Measurements from ENCODE around the gene HIKESHI.

HIKESHI gene

GRCh38 chr11:86380295-86381059 is 78.4 kb downstream of the HIKESHI start:
- no peak for DNase-seq
- no peaks in the 10 kb centered on the region for H3K36me3 ChIP-seq
- no peaks in the 10 kb centered on the region for H3K9me3 ChIP-seq (ENCODE audit: severe bottlenecking)
- TF ChIP-seq CTCF (IDR thresholded peaks at IDR 0.05; ENCODE audit: low read depth, low read length), result no peak
- no peaks in the 10 kb centered on the region for H3K27me3 ChIP-seq (ENCODE audit: insufficient read depth, low read depth, severe bottlenecking)
- H3K27ac ChIP-seq, result no peak overlapping the region
- no peak overlapping the region for H3K4me3 ChIP-seq (ENCODE audit: low read depth, low read length)

GRCh38 chr11:86383041-86383955 is 81.3 kb downstream of the HIKESHI start:
- Histone ChIP-seq H3K9me3 (ENCODE audit: severe bottlenecking) (no peaks in the 10 kb centered on the region), H3K36me3 (no peaks in the 10 kb centered on the region), H3K4me3 (ENCODE audit: low read depth, low read length) (no peak overlapping the region), H3K27ac (no peak overlapping the region), H3K27me3 (ENCODE audit: insufficient read depth, low read depth, severe bottlenecking) (no peaks in the 10 kb centered on the region)
- no peak for TF ChIP-seq CTCF (IDR thresholded peaks at IDR 0.05; ENCODE audit: low read depth, low read length)
- DNase-seq, result no peak

- TF ChIP-seq CTCF (IDR thresholded peaks at IDR 0.05; ENCODE audit: low read depth, low read length), result no peak
- Histone ChIP-seq H3K27me3 (ENCODE audit: insufficient read depth, low read depth, severe bottlenecking) (no peaks in the 10 kb centered on the region), H3K27ac (no peak overlapping the region), H3K4me3 (ENCODE audit: low read depth, low read length) (no peak overlapping the region), H3K9me3 (ENCODE audit: severe bottlenecking) (no peaks in the 10 kb centered on the region), H3K36me3 (no peaks in the 10 kb centered on the region)
- no peak for DNase-seq
These were observed 84.2 kb downstream of the HIKESHI start for GRCh38 chr11:86386283-86386682.

- DNase-seq, result no peak
- H3K27me3 ChIP-seq (ENCODE audit: insufficient read depth, low read depth, severe bottlenecking), result no peaks in the 10 kb centered on the region
- no peak overlapping the region for H3K27ac ChIP-seq
- H3K36me3 ChIP-seq, result no peaks in the 10 kb centered on the region
- H3K9me3 ChIP-seq (ENCODE audit: severe bottlenecking), result no peaks in the 10 kb centered on the region
- TF ChIP-seq CTCF (IDR thresholded peaks at IDR 0.05; ENCODE audit: low read depth, low read length), result no peak
- H3K4me3 ChIP-seq (ENCODE audit: low read depth, low read length), result no peak overlapping the region
These were observed 84.7 kb downstream of the HIKESHI start for GRCh38 chr11:86386746-86387145.

GRCh38 chr11:86388198-86388597 is 86.2 kb downstream of the HIKESHI start:
- Histone ChIP-seq H3K36me3 (no peaks in the 10 kb centered on the region), H3K27me3 (ENCODE audit: insufficient read depth, low read depth, severe bottlenecking) (no peaks in the 10 kb centered on the region), H3K27ac (no peak overlapping the region), H3K4me3 (ENCODE audit: low read depth, low read length) (no peak overlapping the region), H3K9me3 (ENCODE audit: severe bottlenecking) (no peaks in the 10 kb centered on the region)
- no peak for TF ChIP-seq CTCF (IDR thresholded peaks at IDR 0.05; ENCODE audit: low read depth, low read length)
- DNase-seq, result no peak

Measured in WERI-Rb-1 (cell line).